WERI-Rb-1 (cell line): Measurements from ENCODE around the gene RABEPK.

Source experiments
- DNase-seq: peaks from one replicate; pipeline ENCODE4 v3.0.0-alpha.2; 2020
- H3K27ac ChIP-seq: fragments of 250-450 bp; sonication (Bioruptor Pico); 2 replicates; pipeline ENCODE4 v1.5.1; 2020; ENCODE audit warnings: mild to moderate bottlenecking, moderate library complexity
- H3K27me3 ChIP-seq: fragments of 250-450 bp; sonication (Bioruptor Pico); 2 replicates; pipeline ENCODE4 v1.5.1; 2021; ENCODE audit warnings: mild to moderate bottlenecking, low read depth, moderate library complexity; ENCODE audit not compliant: insufficient read depth, severe bottlenecking
- H3K36me3 ChIP-seq: fragments of 250-450 bp; sonication (Bioruptor Pico); 2 replicates; pipeline ENCODE4 v1.5.1; 2020; ENCODE audit warnings: mild to moderate bottlenecking, moderate library complexity
- H3K4me3 ChIP-seq: 2 replicates; pipeline ENCODE4 v1.5.1; 2011; ENCODE audit warnings: low read depth, mild to moderate bottlenecking, control low read depth, low read length
- H3K9me3 ChIP-seq: fragments of 250-450 bp; sonication (Bioruptor Pico); 2 replicates; pipeline ENCODE4 v1.5.1; 2021; ENCODE audit warnings: mild to moderate bottlenecking, moderate library complexity; ENCODE audit not compliant: severe bottlenecking
- CTCF ChIP-seq: IDR thresholded peaks from 2 replicates; pipeline ENCODE4 v1.5.1; 2011; ENCODE audit warnings: low read depth, mild to moderate bottlenecking, control low read depth, inconsistent platforms, low read length

RABEPK gene

GRCh38 chr9:125280945-125281344 is 80.6 kb downstream of the RABEPK start:
- no peaks in the 10 kb centered on the region for H3K9me3 ChIP-seq
- no peak for DNase-seq
- TF ChIP-seq CTCF, result no peak
- H3K27me3 ChIP-seq, result no peaks in the 10 kb centered on the region
- H3K27ac ChIP-seq, result no peak overlapping the region
- H3K4me3 ChIP-seq, result no peak overlapping the region
- H3K36me3 ChIP-seq, result peaks cover 4% of the 10 kb centered on the region
